Astrocyte of the spinal cord (primary cell): Measurements from ENCODE around the gene CTSA.
A peak's percentile ranks its signal among the peaks of the same experiment; 100 is the strongest.
"Not testable (repeated sequence)": the region's sequence is repeated elsewhere in the genome, so short reads cannot be mapped to it uniquely, and the experiment has no call there.

Source experiments
- DNase-seq: peaks from one replicate; pipeline ENCODE4 v3.0.0; 2011; ENCODE audit warnings: low read depth, low spot score
- H3K4me3 ChIP-seq: 2 replicates; pipeline ENCODE4 v1.5.1; 2011; ENCODE audit warnings: low read depth, mild to moderate bottlenecking, low read length, moderate library complexity
- CTCF ChIP-seq: IDR thresholded peaks from 2 replicates; pipeline ENCODE4 v1.5.1; 2012; ENCODE audit warnings: low read depth, mild to moderate bottlenecking, low read length, inconsistent platforms
- in situ Hi-C: cut with HindIII; loops from 2 replicates; pipeline ENCODE4 v1.10.0; 2017; ENCODE audit warnings: low sequenced_read_pairs

CTSA gene

GRCh38 chr20:45925821-45926506 is 34.8 kb downstream of the CTSA start:
- H3K4me3 ChIP-seq = no peak overlapping the region
- in situ Hi-C loops = no loop called here
- no peak for TF ChIP-seq CTCF
- DNase-seq = no peak

GRCh38 chr20:45926731-45927070 is 35.6 kb downstream of the CTSA start:
- TF ChIP-seq CTCF = no peak
- H3K4me3 ChIP-seq = no peak overlapping the region
- in situ Hi-C loops = no loop called here
- no peak for DNase-seq

DNA sequence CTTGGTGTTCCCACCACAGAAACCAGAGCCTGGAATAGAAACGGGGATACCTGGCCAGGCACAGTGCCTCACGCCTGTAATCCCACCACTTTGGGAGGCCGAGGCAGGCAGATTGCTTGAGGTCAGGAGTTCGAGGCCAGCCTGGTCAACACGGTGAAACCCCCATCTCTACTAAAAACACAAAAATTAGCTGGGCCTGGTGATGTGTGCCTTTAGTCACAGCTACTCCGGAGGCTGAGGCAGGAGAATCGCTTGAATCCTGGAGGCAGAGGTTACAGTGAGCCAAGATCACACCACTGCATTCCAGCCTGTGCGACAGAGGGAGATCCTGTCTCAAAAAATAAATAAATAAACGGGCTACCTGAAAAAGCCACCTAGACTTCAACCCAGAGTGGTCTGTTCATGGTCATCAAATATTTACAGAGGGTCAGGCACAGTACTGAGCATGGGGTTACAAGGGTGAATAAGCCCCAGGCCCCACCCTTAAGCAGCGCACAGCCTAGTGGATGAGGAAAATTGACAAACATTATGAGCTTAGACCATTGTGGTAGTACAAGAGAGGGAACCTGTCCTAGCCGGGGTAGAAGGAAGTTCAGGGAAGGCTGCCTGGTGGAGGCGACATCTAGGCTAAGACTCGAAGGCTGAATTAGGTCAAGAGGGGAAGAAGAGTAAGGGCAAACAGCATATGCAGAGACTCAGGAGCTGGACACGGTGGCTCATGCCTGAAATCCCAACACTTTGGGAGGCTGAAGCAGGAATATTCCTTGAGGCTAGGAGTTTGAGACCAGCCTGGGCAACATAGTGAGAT is 36.1 kb downstream of the CTSA start:
- in situ Hi-C loops = no loop called here
- TF ChIP-seq CTCF = no peak

DNA sequence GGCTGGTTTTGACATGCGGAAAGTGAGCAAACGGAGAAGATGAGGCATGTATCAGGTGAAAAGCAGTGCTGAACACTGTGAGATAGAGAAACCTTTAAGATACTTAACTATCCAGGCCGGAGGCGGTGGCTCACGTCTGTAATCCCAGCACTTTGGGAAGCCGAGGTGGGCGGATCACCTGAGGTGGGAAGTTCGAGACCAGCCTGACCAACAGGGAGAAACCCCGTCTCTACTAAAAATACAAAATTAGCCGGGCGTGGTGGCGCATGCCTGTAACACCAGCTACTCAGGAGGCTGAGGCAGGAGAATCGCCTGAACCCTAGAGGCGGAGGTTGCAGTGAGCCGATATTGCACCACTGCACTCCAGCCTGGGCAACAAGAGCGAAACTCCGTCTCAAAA is 40.5 kb downstream of the CTSA start:
- in situ Hi-C loops, DNase-seq, H3K4me3 ChIP-seq: not testable (repeated sequence)

More for the DNA sequence above, 36.1 kb downstream of the CTSA start:
- DNase-seq = no peak
- H3K4me3 ChIP-seq = no peak overlapping the region

GRCh38 chr20:45933266-45934045 is 42.3 kb downstream of the CTSA start:
- TF ChIP-seq CTCF = peak; percentile 52
- DNase-seq = peak; percentile 82
- peak overlapping the region; percentile 95 for H3K4me3 ChIP-seq
- in situ Hi-C loops = no loop called here

GRCh38 chr20:45934046-45934585 is 43.0 kb downstream of the CTSA start:
- in situ Hi-C loops = no loop called here
- H3K4me3 ChIP-seq = peak overlapping the region; percentile 95
- peak; percentile 65 for DNase-seq
- no peak for TF ChIP-seq CTCF
